GM12874 (cell line): ENCODE measurements around the gene CPVL.

ENCODE experiments used
- CTCF ChIP-seq: IDR thresholded peaks from 2 replicates; pipeline ENCODE4 v1.5.1; 2011; ENCODE audit warnings: low read depth, mild to moderate bottlenecking, control low read depth, low read length, moderate library complexity; ENCODE audit not compliant: insufficient read depth

CPVL gene

GRCh38 chr7:28999895-29000716 lies 146.2 kb downstream of the CPVL start:
- TF ChIP-seq CTCF: no peak

GRCh38 chr7:28999427-28999826 lies 146.9 kb downstream of the CPVL start:
- no peak for TF ChIP-seq CTCF

GRCh38 chr7:28998105-28998504 lies 148.2 kb downstream of the CPVL start:
- TF ChIP-seq CTCF: no peak

GRCh38 chr7:28996836-28997235 lies 149.5 kb downstream of the CPVL start:
- TF ChIP-seq CTCF: no peak

GRCh38 chr7:28993371-28993770 lies 153.0 kb downstream of the CPVL start:
- TF ChIP-seq CTCF: no peak

- TF ChIP-seq CTCF: no peak
Measured at GRCh38 chr7:28992798-28993197, 153.5 kb downstream of the CPVL start.

- TF ChIP-seq CTCF: no peak
Measured at GRCh38 chr7:28990200-28990960, 156.0 kb downstream of the CPVL start.
